Neural cell (in vitro differentiated cells): ENCODE data around the gene EIF4G3. TPM values are rescaled to one million over a fixed set of nuclear protein-coding genes. Genes with fewer than 3 reads are reported as not detected.

Experiments
- H2AFZ ChIP-seq: fragments of 200-600, 300-800 bp; sonication (generic), shearing (Covaris generic); 2 replicates; pipeline ENCODE4 v1.6.0; 2014; ENCODE audit warnings: low read depth, mild to moderate bottlenecking, antibody characterized with exemption, low read length, moderate library complexity
- H3F3A ChIP-seq: fragments of 200-600 bp; shearing (Covaris generic); 2 replicates; pipeline ENCODE4 v1.6.1; 2016; ENCODE audit warnings: mild to moderate bottlenecking, moderate library complexity, mixed read lengths, antibody characterized with exemption, low read length; ENCODE audit not compliant: insufficient read depth, poor library complexity, severe bottlenecking
- H3K27ac ChIP-seq: fragments of 200-600, 300-800 bp; sonication (generic), shearing (Covaris generic); 2 replicates; pipeline ENCODE4 v1.5.1; 2014; ENCODE audit warnings: mild to moderate bottlenecking, low read length, moderate library complexity
- H3K27me3 ChIP-seq: fragments of 300-800, 200-600 bp; sonication (generic), shearing (Covaris generic); 2 replicates; pipeline ENCODE4 v1.6.0; 2014; ENCODE audit warnings: mild to moderate bottlenecking, low read depth, low read length, moderate library complexity; ENCODE audit not compliant: insufficient read depth
- H3K36me3 ChIP-seq: fragments of 300-800, 200-600 bp; sonication (generic), shearing (Covaris generic); 2 replicates; pipeline ENCODE4 v1.5.1; 2014; ENCODE audit warnings: mild to moderate bottlenecking, antibody characterized with exemption, low read length, moderate library complexity; ENCODE audit not compliant: insufficient read depth
- H3K4me2 ChIP-seq: fragments of 300-800, 200-600 bp; sonication (generic), shearing (Covaris generic); 2 replicates; pipeline ENCODE4 v1.6.0; 2014; ENCODE audit warnings: mild to moderate bottlenecking, low read length
- H3K4me3 ChIP-seq: fragments of 300-800, 200-600 bp; sonication (generic), shearing (Covaris generic); 2 replicates; pipeline ENCODE4 v1.5.1; 2014; ENCODE audit warnings: mild to moderate bottlenecking, low read length, moderate library complexity
- H3K79me2 ChIP-seq: fragments of 200-600 bp; shearing (Covaris generic); replicated peaks from 2 replicates; pipeline ENCODE4 v1.6.0; 2014; ENCODE audit warnings: mild to moderate bottlenecking, low read length, moderate library complexity; ENCODE audit not compliant: insufficient read depth
- H3K9ac ChIP-seq: fragments of 300-800, 200-600 bp; sonication (generic), shearing (Covaris generic); 2 replicates; pipeline ENCODE4 v1.6.1; 2016; ENCODE audit warnings: mild to moderate bottlenecking, low read length, mixed read lengths
- H3K9me2 ChIP-seq: fragments of 200-600 bp; shearing (Covaris generic); 2 replicates; pipeline ENCODE4 v1.6.1; 2016; ENCODE audit warnings: mild to moderate bottlenecking, low read length, mixed read lengths; ENCODE audit not compliant: insufficient read depth
- H3K9me3 ChIP-seq: fragments of 200-600, 300-800 bp; sonication (generic), shearing (Covaris generic); 2 replicates; pipeline ENCODE4 v1.6.1; 2016; ENCODE audit warnings: mild to moderate bottlenecking, mixed run types, low read length, moderate library complexity, mixed read lengths
- H4K20me1 ChIP-seq: fragments of 200-600 bp; shearing (Covaris generic); 2 replicates; pipeline ENCODE4 v1.6.1; 2016; ENCODE audit warnings: mild to moderate bottlenecking, mixed run types; ENCODE audit not compliant: insufficient read depth
- CTCF ChIP-seq: fragments of 450-650 bp; IDR thresholded peaks from 2 replicates; pipeline ENCODE4 v1.5.1; 2014; ENCODE audit warnings: antibody characterized with exemption, mild to moderate bottlenecking, moderate library complexity; ENCODE audit not compliant: poor library complexity, severe bottlenecking
- EP300 ChIP-seq: fragments of 450-650 bp; conservative IDR thresholded peaks from 2 replicates; pipeline ENCODE4 v1.6.1; 2014; ENCODE audit warnings: antibody characterized with exemption, mild to moderate bottlenecking, moderate library complexity; ENCODE audit not compliant: poor library complexity, severe bottlenecking
- EZH2 ChIP-seq: fragments of 200-600, 300-800 bp; shearing (Covaris generic), sonication (generic); IDR thresholded peaks from 2 replicates; pipeline ENCODE4 v1.6.1; 2014; ENCODE audit warnings: antibody characterized with exemption, low read length, borderline replicate concordance, mild to moderate bottlenecking; ENCODE audit not compliant: insufficient read depth, poor library complexity, severe bottlenecking
- MXI1 ChIP-seq: fragments of 450-650 bp; conservative IDR thresholded peaks from 2 replicates; pipeline ENCODE4 v1.6.1; 2014; ENCODE audit warnings: antibody characterized with exemption, mild to moderate bottlenecking; ENCODE audit not compliant: poor library complexity, severe bottlenecking
- POLR2AphosphoS5 ChIP-seq: IDR thresholded peaks from 2 replicates; pipeline ENCODE4 v1.6.1; 2012
- RAD21 ChIP-seq: fragments of 450-650 bp; conservative IDR thresholded peaks from 2 replicates; pipeline ENCODE4 v1.6.1; 2014; ENCODE audit warnings: antibody characterized with exemption, mild to moderate bottlenecking, moderate library complexity
- REST ChIP-seq: IDR thresholded peaks from 2 replicates; pipeline ENCODE4 v1.6.1; 2012; ENCODE audit warnings: borderline replicate concordance
- SMC3 ChIP-seq: fragments of 450-650 bp; conservative IDR thresholded peaks from 2 replicates; pipeline ENCODE4 v1.6.1; 2014; ENCODE audit warnings: antibody characterized with exemption, mild to moderate bottlenecking, moderate library complexity; ENCODE audit not compliant: poor library complexity
- TAF1 ChIP-seq: IDR thresholded peaks from 2 replicates; pipeline ENCODE4 v1.6.1; 2012; ENCODE audit warnings: low read depth
- polyA plus RNA-seq: library from polyadenylated mRNA; depleted of rRNA; stranded (reverse); fragments of >200 nt; gene quantifications from 2 replicates; pipeline ENCODE4 v1.2.3, GENCODE V29; 2014

EIF4G3 gene
- polyA plus RNA-seq, 1 donor from 2014 or later, result 56.9 TPM

- H3K36me3 ChIP-seq, result no peaks in the 10 kb centered on the region
- no peaks in the 10 kb centered on the region for H3K27me3 ChIP-seq
- no peak overlapping the region for H2AFZ ChIP-seq
- H3K4me3 ChIP-seq, result no peak overlapping the region
- no peaks in the 10 kb centered on the region for H3K9me2 ChIP-seq
- no peaks in the 10 kb centered on the region for H4K20me1 ChIP-seq
- no peak overlapping the region for H3K27ac ChIP-seq
- TF ChIP-seq RAD21 (no peak), POLR2AphosphoS5 (no peak), EZH2 (no peak), MXI1 (no peak), SMC3 (no peak)
- no peaks in the 10 kb centered on the region for H3F3A ChIP-seq
- no peak overlapping the region for H3K4me2 ChIP-seq
- no peak overlapping the region for H3K9ac ChIP-seq
- H3K79me2 ChIP-seq, result peaks cover 11% of the 10 kb centered on the region
- H3K9me3 ChIP-seq, result no peaks in the 10 kb centered on the region
These were observed 184.2 kb downstream of the EIF4G3 start for GRCh38 chr1:20992322-20993056.

DNA sequence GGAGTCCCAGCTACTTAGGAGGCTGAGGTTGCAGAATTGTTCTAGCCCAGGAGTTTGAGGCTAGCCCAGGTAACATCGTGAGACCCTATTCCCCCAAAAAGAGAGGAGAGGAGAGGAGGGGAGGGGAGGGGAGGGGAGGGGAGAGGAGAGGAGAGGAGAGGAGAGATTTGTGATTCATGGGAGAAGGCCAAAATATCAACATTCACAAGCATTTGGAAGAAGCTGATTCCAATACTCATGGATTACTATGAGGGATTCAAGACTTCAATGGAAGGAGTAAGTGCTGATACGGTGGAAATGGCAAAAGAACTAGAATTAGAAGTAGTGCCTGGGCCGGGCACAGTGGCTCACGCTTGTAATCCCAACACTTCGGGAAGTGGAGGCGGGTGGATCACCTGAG is 187.8 kb downstream of the EIF4G3 start:
- Histone ChIP-seq H4K20me1 (no peaks in the 10 kb centered on the region), H3K27ac (no peak overlapping the region), H3K4me3 (no peak overlapping the region), H2AFZ (no peak overlapping the region), H3K79me2 (peaks cover 8% of the 10 kb centered on the region), H3K4me2 (no peak overlapping the region), H3K27me3 (no peaks in the 10 kb centered on the region), H3K36me3 (no peaks in the 10 kb centered on the region), H3K9me2 (no peaks in the 10 kb centered on the region), H3K9ac (no peak overlapping the region), H3F3A (no peaks in the 10 kb centered on the region), H3K9me3 (no peaks in the 10 kb centered on the region)
- no peak for TF ChIP-seq TAF1
- TF ChIP-seq POLR2AphosphoS5, result no peak
- TF ChIP-seq CTCF, result no peak
- TF ChIP-seq EP300, result no peak
- no peak for TF ChIP-seq REST
- TF ChIP-seq SMC3, result no peak
- TF ChIP-seq RAD21, result no peak
- no peak for TF ChIP-seq MXI1
- TF ChIP-seq EZH2, result no peak
